Measurements from ENCODE around the gene BTBD9.

GRCh38 chr6:38406096-38406495, 233.6 kb downstream of the BTBD9 start:
- TF ChIP-seq CTCF (IDR thresholded peaks at IDR 0.05) = no peak
- TF ChIP-seq POLR2A (IDR thresholded peaks at IDR 0.05) = no peak
